KMS-11 (cell line): ENCODE measurements around the gene TMEM214.

Experiments used
- H2AFZ ChIP-seq: fragments of 200-600 bp; sonication (generic); 2 replicates; pipeline ENCODE4 v1.6.1; 2016; ENCODE audit warnings: antibody characterized with exemption, mixed run types, low read depth
- H3K27ac ChIP-seq: fragments of 200-600 bp; sonication (generic); 2 replicates; pipeline ENCODE4 v1.6.1; 2016; ENCODE audit warnings: mild to moderate bottlenecking, mixed run types
- H3K27me3 ChIP-seq: fragments of 200-600 bp; sonication (generic); 2 replicates; pipeline ENCODE4 v1.6.1; 2017; ENCODE audit warnings: mild to moderate bottlenecking, low read depth, mixed run types, moderate library complexity; ENCODE audit not compliant: insufficient read depth
- H3K36me3 ChIP-seq: fragments of 200-600 bp; sonication (generic); 2 replicates; pipeline ENCODE4 v1.6.1; 2017; ENCODE audit warnings: mild to moderate bottlenecking, mixed run types; ENCODE audit not compliant: insufficient read depth
- H3K4me1 ChIP-seq: fragments of 200-600 bp; sonication (generic); 2 replicates; pipeline ENCODE4 v1.6.1; 2016; ENCODE audit warnings: mild to moderate bottlenecking, low read depth, mixed run types; ENCODE audit not compliant: poor library complexity, severe bottlenecking
- H3K4me2 ChIP-seq: fragments of 200-600 bp; sonication (generic); 2 replicates; pipeline ENCODE4 v1.7.0; 2016; ENCODE audit warnings: mild to moderate bottlenecking, mixed run types
- H3K4me3 ChIP-seq: fragments of 200-600 bp; sonication (generic); IDR thresholded peaks from 2 replicates; pipeline ENCODE4 v1.6.1; 2017; ENCODE audit warnings: low read depth, low read length, mixed read lengths; ENCODE audit not compliant: insufficient read depth
- H3K79me2 ChIP-seq: fragments of 200-600 bp; sonication (generic); 2 replicates; pipeline ENCODE4 v1.6.1; 2016; ENCODE audit warnings: low read depth, mixed run types; ENCODE audit not compliant: insufficient read depth
- H3K9ac ChIP-seq: fragments of 200-600 bp; sonication (generic); 2 replicates; pipeline ENCODE4 v1.6.1; 2016; ENCODE audit warnings: mild to moderate bottlenecking, mixed run types
- H4K20me1 ChIP-seq: fragments of 200-600 bp; sonication (generic); 2 replicates; pipeline ENCODE4 v1.6.1; 2016; ENCODE audit warnings: mild to moderate bottlenecking, mixed run types; ENCODE audit not compliant: insufficient read depth
- TF ChIP-seq, protein P1 (sequence below): fragments of 200-600 bp; sonication (generic); conservative IDR thresholded peaks from 2 replicates; pipeline ENCODE4 v1.6.1; 2017; ENCODE audit warnings: low read depth, mild to moderate bottlenecking, antibody characterized with exemption, low read length, moderate library complexity, mixed read lengths

The TMEM214 gene

DNA sequence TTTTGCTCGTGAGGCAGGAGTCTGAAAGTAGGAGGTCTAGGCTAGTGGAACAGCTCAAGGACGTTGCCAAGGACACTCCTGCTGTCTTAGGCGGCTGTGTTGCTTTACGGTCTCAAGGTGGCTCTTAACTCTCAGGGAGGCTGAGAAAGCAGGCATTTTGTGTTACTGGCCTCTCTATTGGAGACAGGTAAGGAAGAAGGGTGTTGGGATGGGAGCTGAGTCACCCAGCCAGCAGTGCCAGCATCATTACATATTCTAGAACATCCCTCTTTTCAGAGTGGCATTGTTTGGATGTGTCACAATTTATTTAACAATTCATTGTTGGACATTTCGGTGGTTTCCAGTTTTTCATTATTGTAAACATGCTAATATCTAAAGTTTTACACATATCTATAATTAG lies 30.8 kb upstream of the TMEM214 start:
- TF ChIP-seq, protein P1, sequence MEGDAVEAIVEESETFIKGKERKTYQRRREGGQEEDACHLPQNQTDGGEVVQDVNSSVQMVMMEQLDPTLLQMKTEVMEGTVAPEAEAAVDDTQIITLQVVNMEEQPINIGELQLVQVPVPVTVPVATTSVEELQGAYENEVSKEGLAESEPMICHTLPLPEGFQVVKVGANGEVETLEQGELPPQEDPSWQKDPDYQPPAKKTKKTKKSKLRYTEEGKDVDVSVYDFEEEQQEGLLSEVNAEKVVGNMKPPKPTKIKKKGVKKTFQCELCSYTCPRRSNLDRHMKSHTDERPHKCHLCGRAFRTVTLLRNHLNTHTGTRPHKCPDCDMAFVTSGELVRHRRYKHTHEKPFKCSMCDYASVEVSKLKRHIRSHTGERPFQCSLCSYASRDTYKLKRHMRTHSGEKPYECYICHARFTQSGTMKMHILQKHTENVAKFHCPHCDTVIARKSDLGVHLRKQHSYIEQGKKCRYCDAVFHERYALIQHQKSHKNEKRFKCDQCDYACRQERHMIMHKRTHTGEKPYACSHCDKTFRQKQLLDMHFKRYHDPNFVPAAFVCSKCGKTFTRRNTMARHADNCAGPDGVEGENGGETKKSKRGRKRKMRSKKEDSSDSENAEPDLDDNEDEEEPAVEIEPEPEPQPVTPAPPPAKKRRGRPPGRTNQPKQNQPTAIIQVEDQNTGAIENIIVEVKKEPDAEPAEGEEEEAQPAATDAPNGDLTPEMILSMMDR: no peak
- no peaks in the 10 kb centered on the region for H3K36me3 ChIP-seq
- H2AFZ ChIP-seq: no peak overlapping the region
- no peaks in the 10 kb centered on the region for H3K27me3 ChIP-seq
- H3K4me3 ChIP-seq: no peak overlapping the region
- no peak overlapping the region for H3K4me2 ChIP-seq
- no peaks in the 10 kb centered on the region for H3K4me1 ChIP-seq
- H3K9ac ChIP-seq: no peak overlapping the region
- H4K20me1 ChIP-seq: no peaks in the 10 kb centered on the region
- H3K79me2 ChIP-seq: no peaks in the 10 kb centered on the region
- no peak overlapping the region for H3K27ac ChIP-seq

DNA sequence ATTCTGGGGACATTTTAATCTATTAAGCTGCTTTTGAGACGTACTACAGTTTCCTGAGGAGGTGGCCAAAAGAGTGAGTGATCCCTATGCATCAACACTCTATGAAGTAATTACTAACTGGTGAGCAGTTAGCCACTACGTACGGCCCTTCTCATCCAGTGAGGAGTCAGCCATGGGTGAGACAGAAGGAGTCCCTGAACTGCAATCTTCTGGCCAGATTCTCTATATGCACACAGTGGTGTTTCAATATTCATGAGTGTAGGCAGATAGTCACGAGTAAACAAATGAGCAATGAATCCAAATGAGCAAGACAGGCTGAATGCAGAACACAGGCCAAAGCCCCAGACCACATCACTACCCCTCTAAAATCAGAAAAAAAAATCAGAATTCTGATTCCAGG lies 29.8 kb upstream of the TMEM214 start:
- no peaks in the 10 kb centered on the region for H3K79me2 ChIP-seq
- no peaks in the 10 kb centered on the region for H4K20me1 ChIP-seq
- H3K27me3 ChIP-seq: no peaks in the 10 kb centered on the region
- TF ChIP-seq, protein P1: no peak
- H3K4me3 ChIP-seq: no peak overlapping the region
- H3K27ac ChIP-seq: no peak overlapping the region
- H3K9ac ChIP-seq: no peak overlapping the region
- H3K4me1 ChIP-seq: no peaks in the 10 kb centered on the region
- H3K4me2 ChIP-seq: no peak overlapping the region
- H3K36me3 ChIP-seq: no peaks in the 10 kb centered on the region
- H2AFZ ChIP-seq: no peak overlapping the region

DNA sequence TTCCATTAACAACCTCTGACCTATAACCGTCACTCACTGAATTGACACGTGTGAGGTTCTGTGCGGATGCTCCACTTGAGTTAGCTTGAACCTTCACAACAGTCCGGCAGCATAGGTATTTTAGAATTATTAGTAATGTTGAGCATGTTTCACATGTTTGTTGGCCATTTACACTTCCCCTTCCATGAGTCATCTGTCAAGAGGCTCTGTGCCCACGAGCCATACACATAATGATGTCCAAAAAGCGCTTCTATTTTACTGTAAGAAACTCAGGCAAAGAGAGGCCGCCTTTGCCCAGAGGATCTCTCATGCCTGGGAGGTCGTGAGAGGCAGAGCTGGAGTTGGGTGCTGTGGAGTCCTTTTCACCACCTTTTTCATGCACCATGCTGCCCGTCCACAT lies 28.9 kb upstream of the TMEM214 start:
- Histone ChIP-seq H3K27ac (no peak overlapping the region), H3K4me3 (no peak overlapping the region), H4K20me1 (no peaks in the 10 kb centered on the region), H2AFZ (no peak overlapping the region), H3K4me1 (no peaks in the 10 kb centered on the region), H3K79me2 (no peaks in the 10 kb centered on the region), H3K27me3 (no peaks in the 10 kb centered on the region), H3K36me3 (no peaks in the 10 kb centered on the region), H3K9ac (no peak overlapping the region), H3K4me2 (no peak overlapping the region)
- TF ChIP-seq, protein P1: no peak

DNA sequence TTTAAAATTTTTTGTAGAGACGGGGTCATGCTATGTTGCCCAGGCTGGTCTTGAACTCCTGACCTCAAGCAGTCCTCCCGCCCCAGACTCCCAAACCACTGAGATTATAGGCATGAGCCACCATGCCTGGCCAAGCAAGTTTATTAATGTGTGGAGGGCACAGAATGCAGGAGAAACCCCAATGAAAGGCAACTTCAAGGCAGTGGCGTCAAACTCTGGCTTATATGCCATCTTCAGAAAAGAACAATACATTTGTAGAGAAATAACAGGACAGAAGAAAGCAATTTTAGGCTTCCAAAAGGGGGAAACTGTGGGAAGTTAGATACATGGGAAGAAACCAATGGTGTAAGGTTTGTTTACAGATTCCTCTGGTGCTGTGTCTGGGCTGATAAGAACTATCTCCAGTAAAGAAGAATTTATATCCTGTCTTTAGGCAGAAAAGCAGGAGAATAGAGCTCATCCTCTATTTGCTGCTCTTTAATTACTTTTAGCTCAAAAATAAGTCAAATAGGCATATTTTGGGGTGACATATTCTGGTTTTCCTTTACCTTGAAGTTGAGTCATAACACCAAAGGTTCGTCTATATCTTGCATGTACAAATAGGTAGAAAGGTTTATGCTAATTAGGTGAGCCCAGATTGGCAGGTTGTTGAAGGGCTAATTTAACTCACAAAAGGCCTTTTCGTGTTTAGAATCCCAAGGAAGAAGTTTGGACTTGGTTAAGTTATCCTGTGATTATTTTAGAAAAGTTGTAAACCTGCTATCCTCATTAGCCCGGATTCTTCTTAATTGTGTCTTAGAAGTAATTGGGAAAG lies 26.0 kb upstream of the TMEM214 start:
- Histone ChIP-seq H4K20me1 (no peaks in the 10 kb centered on the region), H3K9ac (no peak overlapping the region), H3K36me3 (no peaks in the 10 kb centered on the region), H3K4me2 (no peak overlapping the region), H3K27ac (no peak overlapping the region), H3K4me3 (no peak overlapping the region), H3K27me3 (no peaks in the 10 kb centered on the region; the same call in 1 of the 2 replicates), H2AFZ (no peak overlapping the region), H3K4me1 (peaks cover 6% of the 10 kb centered on the region), H3K79me2 (no peaks in the 10 kb centered on the region)
- TF ChIP-seq, protein P1: no peak
